GM13976 (cell line): ENCODE data around the gene INSIG1.

ENCODE experiments used
- DNase-seq: peaks from one replicate; pipeline ENCODE4 v3.0.0; 2012; ENCODE audit warnings: low spot score
- in situ Hi-C: fragments of 300-500 bp; cut with MboI; formaldehyde crosslinking; loops from one replicate; pipeline ENCODE4 v1.12.0; 2022; ENCODE audit warnings: low sequenced_read_pairs, mixed read lengths, inconsistent platforms; ENCODE audit not compliant: unreplicated experiment
- TF ChIP-seq, protein P1 (sequence below): IDR thresholded peaks from 2 replicates; pipeline ENCODE4 v1.5.1; 2012; ENCODE audit warnings: borderline replicate concordance, mild to moderate bottlenecking; ENCODE audit not compliant: insufficient read depth; ENCODE audit errors: extremely low read depth, missing control alignments, control extremely low read depth

The INSIG1 gene

DNA sequence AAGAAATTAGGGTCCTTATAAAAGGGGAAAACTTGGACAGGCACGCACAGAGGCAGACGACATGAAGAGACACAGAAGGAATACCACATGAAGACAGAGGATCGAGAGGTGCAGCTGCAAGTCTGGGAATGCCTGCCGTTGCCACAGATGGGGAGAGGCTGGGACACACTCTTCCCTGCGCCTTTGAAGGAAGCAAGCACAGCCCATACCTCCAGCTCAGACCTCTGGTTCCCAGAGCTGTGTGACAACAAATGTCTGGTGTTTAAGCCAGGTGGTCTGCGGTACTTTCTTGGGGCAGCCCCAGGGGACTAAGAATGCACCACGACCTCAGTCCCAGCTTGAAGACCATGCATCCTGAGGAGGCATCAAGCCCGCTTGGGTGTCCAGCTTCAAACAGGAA is 18.3 kb downstream of the INSIG1 start:
- in situ Hi-C loops: no loop called here
- DNase-seq: no peak
- TF ChIP-seq, protein P1, sequence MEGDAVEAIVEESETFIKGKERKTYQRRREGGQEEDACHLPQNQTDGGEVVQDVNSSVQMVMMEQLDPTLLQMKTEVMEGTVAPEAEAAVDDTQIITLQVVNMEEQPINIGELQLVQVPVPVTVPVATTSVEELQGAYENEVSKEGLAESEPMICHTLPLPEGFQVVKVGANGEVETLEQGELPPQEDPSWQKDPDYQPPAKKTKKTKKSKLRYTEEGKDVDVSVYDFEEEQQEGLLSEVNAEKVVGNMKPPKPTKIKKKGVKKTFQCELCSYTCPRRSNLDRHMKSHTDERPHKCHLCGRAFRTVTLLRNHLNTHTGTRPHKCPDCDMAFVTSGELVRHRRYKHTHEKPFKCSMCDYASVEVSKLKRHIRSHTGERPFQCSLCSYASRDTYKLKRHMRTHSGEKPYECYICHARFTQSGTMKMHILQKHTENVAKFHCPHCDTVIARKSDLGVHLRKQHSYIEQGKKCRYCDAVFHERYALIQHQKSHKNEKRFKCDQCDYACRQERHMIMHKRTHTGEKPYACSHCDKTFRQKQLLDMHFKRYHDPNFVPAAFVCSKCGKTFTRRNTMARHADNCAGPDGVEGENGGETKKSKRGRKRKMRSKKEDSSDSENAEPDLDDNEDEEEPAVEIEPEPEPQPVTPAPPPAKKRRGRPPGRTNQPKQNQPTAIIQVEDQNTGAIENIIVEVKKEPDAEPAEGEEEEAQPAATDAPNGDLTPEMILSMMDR: no peak

DNA sequence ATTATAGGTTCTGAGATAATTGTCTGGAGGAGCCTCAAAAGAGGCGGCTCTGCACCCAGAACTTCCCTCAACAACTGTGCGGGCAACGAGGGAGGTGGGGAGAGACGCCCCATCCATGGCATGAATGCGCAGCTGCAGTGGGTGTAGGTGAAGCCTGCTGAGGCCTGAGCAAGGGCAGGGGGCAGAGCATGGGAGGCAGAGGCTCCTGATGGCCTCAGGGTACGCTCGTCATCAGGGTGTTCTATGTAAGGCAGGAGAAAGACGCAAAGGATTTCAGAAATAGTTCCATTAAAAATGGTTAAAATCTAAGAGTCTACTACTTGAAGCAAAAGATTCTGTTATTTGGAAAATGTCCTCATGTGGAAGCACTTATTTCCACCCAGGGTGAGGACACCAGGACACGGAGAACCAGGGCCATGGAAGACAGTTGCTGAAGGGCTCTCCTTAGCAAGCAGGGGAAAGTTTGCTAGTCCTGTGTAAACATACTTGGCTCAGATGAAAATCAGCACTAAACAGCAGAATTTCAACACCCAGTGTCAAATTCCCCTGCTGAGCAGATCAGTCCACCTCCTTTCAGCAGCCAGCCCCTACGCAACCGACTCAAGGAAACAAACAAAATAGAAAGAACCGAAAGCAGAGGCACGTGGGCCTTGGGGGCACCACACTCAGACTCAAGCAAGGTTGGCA is 18.9 kb downstream of the INSIG1 start:
- in situ Hi-C loops: no loop called here
- TF ChIP-seq, protein P1: no peak
- no peak for DNase-seq

DNA sequence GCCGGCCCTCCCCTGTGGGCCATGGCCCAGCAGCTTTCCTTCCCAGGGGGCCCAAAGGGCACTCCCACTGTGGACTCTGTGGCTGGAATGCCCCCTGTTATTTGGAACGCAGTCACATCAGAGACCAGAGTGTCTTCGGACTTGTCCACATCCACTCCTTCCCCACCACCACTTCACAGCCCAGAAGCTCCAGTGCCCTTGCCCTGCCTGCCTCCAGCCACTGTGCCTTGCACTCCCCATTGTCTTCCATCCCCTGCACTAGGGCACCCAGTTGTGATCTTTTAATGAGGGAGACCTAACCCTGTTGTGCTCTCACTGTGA is 19.4 kb downstream of the INSIG1 start:
- TF ChIP-seq, protein P1: no peak
- no peak for DNase-seq
- in situ Hi-C loops: no loop called here

DNA sequence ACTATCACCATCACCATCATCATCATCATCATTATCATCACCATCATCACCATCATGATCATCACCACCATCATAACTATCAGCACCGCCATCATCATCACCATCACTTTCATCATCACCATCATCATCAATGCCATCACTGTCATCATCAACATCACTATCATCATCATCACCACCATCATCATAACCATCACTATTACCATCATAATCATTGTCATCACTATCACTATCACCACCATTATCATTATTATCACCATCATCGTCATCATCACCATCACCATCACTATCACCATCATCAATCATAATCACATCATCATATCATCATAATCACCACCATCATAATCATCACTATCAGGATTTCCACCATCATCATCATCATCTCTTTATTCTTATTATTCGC is 20.6 kb downstream of the INSIG1 start:
- TF ChIP-seq, protein P1: no peak
- in situ Hi-C loops: no loop called here
- no peak for DNase-seq

DNA sequence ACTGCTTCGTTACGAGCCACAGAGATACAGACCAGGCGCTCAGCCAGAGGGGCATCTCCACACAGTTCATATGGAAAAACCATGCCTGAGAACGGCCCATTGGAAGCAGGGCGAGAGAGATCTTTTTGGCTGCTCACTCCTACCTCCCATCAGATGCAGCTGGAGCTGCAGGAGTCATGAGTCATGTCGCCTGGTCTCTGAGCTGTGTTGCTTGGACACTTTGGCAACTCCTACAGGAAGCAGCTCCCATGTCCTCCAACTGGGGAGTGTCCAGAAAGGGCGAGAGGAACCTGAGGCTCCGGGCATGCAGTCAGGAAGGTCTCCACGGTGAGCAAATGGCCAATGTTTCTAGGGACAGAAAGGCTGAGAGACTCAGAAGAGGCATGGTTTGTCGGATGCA is 24.9 kb downstream of the INSIG1 start:
- in situ Hi-C loops: no loop called here
- no peak for DNase-seq
- TF ChIP-seq, protein P1: no peak

DNA sequence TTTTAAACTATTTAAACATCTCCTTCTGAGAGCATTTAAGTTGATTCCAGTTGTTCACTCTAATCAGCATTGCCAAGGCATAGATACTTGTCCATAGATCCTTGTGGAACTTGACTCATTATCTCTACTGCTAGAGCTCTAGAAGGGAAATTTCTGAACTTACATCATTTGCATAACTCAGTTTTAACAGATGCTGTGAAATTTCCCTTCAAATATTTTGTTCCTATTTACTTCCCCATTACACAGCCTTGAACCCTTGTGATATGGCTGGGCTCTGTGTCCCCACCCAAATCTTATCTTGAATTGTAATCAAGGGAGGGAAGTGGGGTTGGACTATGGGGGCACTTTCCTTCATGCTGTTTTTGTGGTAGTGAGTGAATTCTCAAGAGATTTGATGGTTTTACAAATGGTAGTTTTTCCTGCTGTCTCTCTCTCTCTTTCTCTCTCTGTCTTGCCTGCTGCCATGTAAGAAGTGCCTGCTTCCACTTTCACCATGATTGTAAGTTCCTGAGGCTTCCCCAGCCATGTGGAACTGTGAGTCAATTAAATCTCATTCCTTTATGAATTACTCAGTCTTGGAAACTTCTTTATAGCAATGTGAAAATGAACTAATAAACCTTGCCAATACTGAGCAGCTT is 25.4 kb downstream of the INSIG1 start:
- TF ChIP-seq, protein P1: no peak
- DNase-seq: no peak
- in situ Hi-C loops: no loop called here
